ENCODE data around the gene TUBGCP3.

DNA sequence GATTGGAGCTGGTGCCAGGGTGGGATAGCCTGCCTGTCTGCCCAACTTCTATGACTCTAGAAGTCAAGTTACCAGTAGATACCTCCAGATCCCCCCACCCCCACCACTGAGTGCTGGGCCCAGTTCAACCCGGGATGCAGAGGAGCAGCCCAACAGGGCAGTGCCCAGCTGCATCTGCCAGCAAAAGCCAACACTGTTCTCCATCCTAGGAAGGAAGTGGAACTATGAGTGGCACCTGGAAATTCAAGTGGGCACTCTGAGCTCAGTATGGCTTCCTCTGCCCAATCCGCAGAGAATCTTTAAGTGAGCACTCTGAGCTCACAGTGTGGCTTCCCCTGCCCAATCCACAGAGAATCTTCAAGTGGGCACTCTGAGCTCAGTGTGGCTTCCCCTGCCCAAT is 14.2 kb downstream of the TUBGCP3 start:
- no peak for TF ChIP-seq POLR2A (IDR thresholded peaks at IDR 0.05; ENCODE audit: low read depth, low read length)
- TF ChIP-seq SPI1 (IDR thresholded peaks at IDR 0.05; ENCODE audit: low read depth, low read length): no peak
